Endothelial cell of umbilical vein (primary cell): ENCODE data around the gene PRRX2. TPM values are rescaled to one million over a fixed set of nuclear protein-coding genes. Genes with fewer than 3 reads are reported as not detected.

Experiments used
- BruUV-seq: library from RNA; stranded (reverse); fragments of 400-500 nt; replicated peaks from 2 replicates; lab custom pipeline; 2021; lab: Mats Ljungman, UMichigan
- CTCF ChIA-PET: fragments of 300-600, 350-600 bp; sonication (Branson Sonifier 250); formaldehyde crosslinking; loops from one replicate; lab custom pipeline; 2021; ENCODE audit warnings: antibody characterized with exemption, inconsistent platforms; lab: Charles Lee
- POLR2A ChIA-PET: fragments of 300-600, 350-600 bp; sonication (Branson Sonifier 250); formaldehyde crosslinking; loops from one replicate; lab custom pipeline; 2021; ENCODE audit warnings: antibody characterized with exemption, inconsistent platforms; lab: Charles Lee
- DNase-seq: peaks from one replicate; pipeline ENCODE4 v3.0.0-alpha.2; 2011; ENCODE audit warnings: low read depth, low spot score
- FAIRE-seq: peaks from 2 replicates; lab custom pipeline; 2011; peaks lifted over from hg19 to GRCh38; lab: Jason Lieb, UNC
- H2AFZ ChIP-seq: 2 replicates; pipeline ENCODE4 v1.6.0; 2012; ENCODE audit warnings: low read depth, low read length, control low read depth, inconsistent platforms
- H3K27ac ChIP-seq: 2 replicates; pipeline ENCODE4 v1.5.1; 2011; ENCODE audit warnings: low read depth, mild to moderate bottlenecking, control low read depth, low read length, moderate library complexity; ENCODE audit not compliant: insufficient read depth
- H3K27me3 ChIP-seq, 2 experiments: 2 replicates each; pipeline versions ENCODE4 v1.6.0 to v1.6.1; 2011; ENCODE audit warnings: low read length in 2 of 2, mixed read lengths in 1 of 2; ENCODE audit not compliant: control insufficient read depth in 2 of 2, insufficient read depth in 2 of 2
- H3K36me3 ChIP-seq, 2 experiments: 2 replicates in 1 of 2; 3 replicates in 1 of 2; pipeline ENCODE4 v1.5.1; 2011; ENCODE audit warnings: low read length in 2 of 2, mild to moderate bottlenecking in 1 of 2, moderate library complexity in 1 of 2; ENCODE audit not compliant: control insufficient read depth in 2 of 2, insufficient read depth in 2 of 2; ENCODE audit errors: extremely low read depth in 1 of 2
- H3K4me1 ChIP-seq: 3 replicates; pipeline ENCODE4 v1.5.1; 2011; ENCODE audit warnings: mild to moderate bottlenecking, low read length; ENCODE audit not compliant: control insufficient read depth, insufficient read depth; ENCODE audit errors: extremely low read depth
- H3K4me2 ChIP-seq: 2 replicates; pipeline ENCODE4 v1.6.1; 2011; ENCODE audit warnings: low read length, control low read depth, mixed read lengths; ENCODE audit not compliant: insufficient read depth
- H3K4me3 ChIP-seq, 3 experiments: fragments of 200-600 bp in 1 of 3; sonication (generic), shearing (Covaris generic) in 1 of 3; replicated peaks in 1 of 3; 2 replicates each; pipeline ENCODE4 v1.5.1; 2011 to 2016; ENCODE audit warnings: control low read depth in 3 of 3, low read length in 3 of 3, mild to moderate bottlenecking in 2 of 3, inconsistent platforms in 1 of 3, low read depth in 1 of 3, moderate library complexity in 1 of 3; ENCODE audit not compliant: insufficient read depth in 1 of 3
- H3K79me2 ChIP-seq: 2 replicates; pipeline ENCODE4 v1.6.0; 2012; ENCODE audit warnings: low read length, inconsistent platforms; ENCODE audit not compliant: control insufficient read depth, insufficient read depth
- H3K9ac ChIP-seq: replicated peaks from 2 replicates; pipeline ENCODE3; 2011; ENCODE audit warnings: low read length, control low read depth; ENCODE audit not compliant: insufficient read depth; ENCODE audit errors: extremely low read depth
- H3K9me1 ChIP-seq: replicated peaks from 3 replicates; pipeline ENCODE4 v1.6.0; 2011; ENCODE audit warnings: mild to moderate bottlenecking, low read length; ENCODE audit not compliant: control insufficient read depth, insufficient read depth; ENCODE audit errors: extremely low read depth
- H3K9me3 ChIP-seq: replicated peaks from 2 replicates; pipeline ENCODE4 v1.5.1; 2012; ENCODE audit warnings: low read length, inconsistent platforms; ENCODE audit not compliant: control insufficient read depth, insufficient read depth
- H4K20me1 ChIP-seq: replicated peaks from 2 replicates; pipeline ENCODE3; 2011; ENCODE audit warnings: mild to moderate bottlenecking, low read length; ENCODE audit not compliant: control insufficient read depth, insufficient read depth; ENCODE audit errors: extremely low read depth
- EZH2 ChIP-seq: IDR thresholded peaks from 2 replicates; pipeline ENCODE4 v1.6.1; 2012; ENCODE audit warnings: borderline replicate concordance, low read depth, mild to moderate bottlenecking, moderate library complexity, low read length, inconsistent platforms; ENCODE audit not compliant: severe bottlenecking
- FOS ChIP-seq: IDR thresholded peaks from 2 replicates; pipeline ENCODE4 v1.6.1; 2011; ENCODE audit warnings: mild to moderate bottlenecking, low read length, moderate library complexity, borderline replicate concordance; ENCODE audit not compliant: insufficient read depth
- GATA2 ChIP-seq: IDR thresholded peaks from 2 replicates; pipeline ENCODE4 v1.7.0; 2011; ENCODE audit warnings: low read depth, mild to moderate bottlenecking, moderate library complexity, mixed read lengths, low read length; ENCODE audit not compliant: insufficient read length, insufficient read depth
- JUN ChIP-seq: IDR thresholded peaks from 2 replicates; pipeline ENCODE4 v1.6.1; 2011; ENCODE audit warnings: borderline replicate concordance, low read depth; ENCODE audit not compliant: insufficient read length, insufficient read depth
- MYC ChIP-seq: IDR thresholded peaks from one replicate; pipeline ENCODE4 v1.6.1; 2011; ENCODE audit warnings: mild to moderate bottlenecking, low read depth, low read length
- POLR2A ChIP-seq: IDR thresholded peaks from 2 replicates; pipeline ENCODE4 v1.6.1; 2012; ENCODE audit warnings: low read depth, mild to moderate bottlenecking, control low read depth, low read length
- POLR2AphosphoS5 ChIP-seq: IDR thresholded peaks from 2 replicates; pipeline ENCODE4 v1.6.1; 2012; ENCODE audit warnings: low read depth, mild to moderate bottlenecking, control low read depth, low read length, moderate library complexity; ENCODE audit not compliant: insufficient read depth
- dilution Hi-C: fragments of 300-500 bp; cut with MboI; formaldehyde crosslinking; loops from one replicate; pipeline ENCODE4 v1.15.0; 2019; ENCODE audit warnings: low sequenced_read_pairs; ENCODE audit not compliant: extremely low pct_ligation_motif_present
- intact Hi-C: fragments of 100-400 bp; cut with micrococcal nuclease; formaldehyde crosslinking; loops from one replicate; pipeline ENCODE4 v1.10.0; 2022
- polyA plus RNA-seq, 4 experiments: library from polyadenylated mRNA; depleted of rRNA in 3 of 4; stranded (reverse) in 3 of 4; unstranded in 1 of 4; fragments of >200 nt; gene quantifications; 2 replicates each; pipeline versions ENCODE4 v1.2.1 to v1.2.3, GENCODE V29; 2011 to 2012; ENCODE audit warnings: missing spikeins in 1 of 4
- total RNA-seq: library from RNA; stranded (reverse); gene quantifications from 2 replicates; pipeline ENCODE4 v1.2.3, GENCODE V29; 2021
- TF ChIP-seq, protein P1 (sequence below), 2 donors: IDR thresholded peaks; 1 replicate in 1 of 2; 2 replicates in 1 of 2; pipeline ENCODE4 v1.5.1; 2011; ENCODE audit warnings: low read length in 2 of 2, mild to moderate bottlenecking in 2 of 2, moderate library complexity in 2 of 2, control low read depth in 1 of 2, inconsistent platforms in 1 of 2, low read depth in 1 of 2; ENCODE audit not compliant: insufficient read depth in 1 of 2; ENCODE audit errors: extremely low read depth in 1 of 2
- TF ChIP-seq, protein P2 (sequence below): IDR thresholded peaks from 2 replicates; pipeline ENCODE4 v1.6.1; 2011; ENCODE audit not compliant: insufficient read depth, insufficient read length

PRRX2 gene
- total and polyA plus RNA-seq, 2 donors (not counting 3 experiments of a cell fraction or from before 2014, with no cell fraction given) = 0.19 to 0.77 TPM

DNA sequence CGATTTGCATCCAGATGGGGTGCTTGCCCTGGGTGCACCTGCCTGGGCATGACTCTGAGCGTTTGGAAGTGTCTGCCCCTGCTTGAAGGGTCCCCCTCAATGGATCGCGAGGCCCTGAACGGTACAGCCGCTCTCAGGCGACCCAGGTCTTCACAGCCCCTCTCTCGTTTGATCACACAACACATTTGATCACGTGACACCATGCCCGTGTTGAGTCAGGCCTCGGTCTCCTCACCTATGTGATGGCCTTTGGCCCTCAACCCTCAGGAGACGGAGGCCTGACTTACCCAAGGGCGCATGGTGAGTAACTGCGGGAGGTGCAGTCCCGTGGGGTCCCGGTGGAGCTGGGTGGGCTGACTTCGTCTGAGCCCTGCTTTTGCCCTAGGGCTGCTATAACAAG is 20.5 kb upstream of the PRRX2 start:
- dilution Hi-C loops = no loop called here

More for the DNA sequence above, 20.5 kb upstream of the PRRX2 start:
- CTCF ChIA-PET = interaction anchor here (1.0 kb wide), 2 partner anchors 16 to 146 kb away, joined by 3 to 5 read pairs; no protein-coding TSS in a partner anchor
- H3K79me2 ChIP-seq = peaks cover 19% of the 10 kb centered on the region
- intact Hi-C loops = no loop called here
- H3K27ac ChIP-seq = no peak overlapping the region
- BruUV-seq = no TSS peak
- H4K20me1 ChIP-seq = no peaks in the 10 kb centered on the region
- H3K4me3 ChIP-seq = no peak overlapping the region
- POLR2A ChIA-PET = no interaction called here
- no peaks in the 10 kb centered on the region for H3K27me3 ChIP-seq
- no peaks in the 10 kb centered on the region for H3K9me3 ChIP-seq
- no peak overlapping the region for H3K4me2 ChIP-seq
- no peak overlapping the region for H2AFZ ChIP-seq
- no peaks in the 10 kb centered on the region for H3K36me3 ChIP-seq
- peaks cover 10% of the 10 kb centered on the region for H3K4me1 ChIP-seq
- DNase-seq (no peak), FAIRE-seq (no peak)
- no peak overlapping the region for H3K9ac ChIP-seq
- TF ChIP-seq, protein P1, sequence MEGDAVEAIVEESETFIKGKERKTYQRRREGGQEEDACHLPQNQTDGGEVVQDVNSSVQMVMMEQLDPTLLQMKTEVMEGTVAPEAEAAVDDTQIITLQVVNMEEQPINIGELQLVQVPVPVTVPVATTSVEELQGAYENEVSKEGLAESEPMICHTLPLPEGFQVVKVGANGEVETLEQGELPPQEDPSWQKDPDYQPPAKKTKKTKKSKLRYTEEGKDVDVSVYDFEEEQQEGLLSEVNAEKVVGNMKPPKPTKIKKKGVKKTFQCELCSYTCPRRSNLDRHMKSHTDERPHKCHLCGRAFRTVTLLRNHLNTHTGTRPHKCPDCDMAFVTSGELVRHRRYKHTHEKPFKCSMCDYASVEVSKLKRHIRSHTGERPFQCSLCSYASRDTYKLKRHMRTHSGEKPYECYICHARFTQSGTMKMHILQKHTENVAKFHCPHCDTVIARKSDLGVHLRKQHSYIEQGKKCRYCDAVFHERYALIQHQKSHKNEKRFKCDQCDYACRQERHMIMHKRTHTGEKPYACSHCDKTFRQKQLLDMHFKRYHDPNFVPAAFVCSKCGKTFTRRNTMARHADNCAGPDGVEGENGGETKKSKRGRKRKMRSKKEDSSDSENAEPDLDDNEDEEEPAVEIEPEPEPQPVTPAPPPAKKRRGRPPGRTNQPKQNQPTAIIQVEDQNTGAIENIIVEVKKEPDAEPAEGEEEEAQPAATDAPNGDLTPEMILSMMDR (IDR thresholded peaks at IDR 0.05; ENCODE audit: extremely low read depth in 1 of 2, insufficient read depth in 1 of 2, low read depth in 1 of 2, low read length in 2 of 2) = no peak
- TF ChIP-seq, protein P2, sequence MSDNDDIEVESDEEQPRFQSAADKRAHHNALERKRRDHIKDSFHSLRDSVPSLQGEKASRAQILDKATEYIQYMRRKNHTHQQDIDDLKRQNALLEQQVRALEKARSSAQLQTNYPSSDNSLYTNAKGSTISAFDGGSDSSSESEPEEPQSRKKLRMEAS = no peak
- no peak for TF ChIP-seq MYC
- no peak for TF ChIP-seq FOS
- TF ChIP-seq POLR2A = no peak
- no peak for TF ChIP-seq EZH2
- no peak for TF ChIP-seq JUN
- no peak for TF ChIP-seq GATA2
- no peak for TF ChIP-seq POLR2AphosphoS5
- H3K9me1 ChIP-seq = no peaks in the 10 kb centered on the region
